GM21390 (cell line): Measurements from ENCODE around the gene MKNK2.

Experiments used
- ATAC-seq: cut with Tn5 transposase; IDR thresholded peaks from one replicate; pipeline ENCODE4 v1.9.1; 2021; ENCODE audit not compliant: unreplicated experiment

MKNK2 gene

GRCh38 chr19:2033115-2033824, 17.8 kb downstream of the MKNK2 start:
- no peak for ATAC-seq

GRCh38 chr19:2032296-2032941, 18.6 kb downstream of the MKNK2 start:
- no peak for ATAC-seq

GRCh38 chr19:2027361-2027760, 23.7 kb downstream of the MKNK2 start:
- ATAC-seq, result no peak

GRCh38 chr19:2026770-2027169, 24.3 kb downstream of the MKNK2 start:
- ATAC-seq, result no peak

GRCh38 chr19:2022289-2022688, 28.8 kb downstream of the MKNK2 start:
- ATAC-seq, result no peak

GRCh38 chr19:2021453-2022140, 29.4 kb downstream of the MKNK2 start:
- ATAC-seq, result no peak

GRCh38 chr19:2018752-2019151, 32.3 kb downstream of the MKNK2 start:
- no peak for ATAC-seq

GRCh38 chr19:2016041-2016807, 34.8 kb downstream of the MKNK2 start:
- ATAC-seq, result no peak

- ATAC-seq, result no peak
Observed at GRCh38 chr19:2015608-2015950, 35.5 kb downstream of the MKNK2 start, which contains the start of gene BTBD2. BTBD2 (minus strand) TSS chr19:2015714; CDS start chr19:2015703, 11 bp downstream.

- ATAC-seq, result no peak
Observed at GRCh38 chr19:2014731-2015607, 36.1 kb downstream of the MKNK2 start.

- ATAC-seq, result no peak
Observed at GRCh38 chr19:2014131-2014571, 36.9 kb downstream of the MKNK2 start.

- no peak for ATAC-seq
Observed at GRCh38 chr19:2013683-2013961, 37.4 kb downstream of the MKNK2 start.

- ATAC-seq, result no peak
Observed at GRCh38 chr19:2012941-2013682, 37.9 kb downstream of the MKNK2 start.

GRCh38 chr19:2011169-2011568, 39.9 kb downstream of the MKNK2 start:
- no peak for ATAC-seq

- no peak for ATAC-seq
Observed at GRCh38 chr19:2010135-2010668, 40.8 kb downstream of the MKNK2 start.

GRCh38 chr19:2003874-2004273, 47.2 kb downstream of the MKNK2 start:
- no peak for ATAC-seq

GRCh38 chr19:1999856-2000515, 51.1 kb downstream of the MKNK2 start:
- no peak for ATAC-seq

- ATAC-seq, result no peak
Observed at GRCh38 chr19:1998712-1999708, 52.0 kb downstream of the MKNK2 start.
